ENCODE data around the gene TAS1R2. TPM values are rescaled to one million over a fixed set of nuclear protein-coding genes. Genes with fewer than 3 reads are reported as not detected.
A peak's percentile ranks its signal among the peaks of the same experiment; 100 is the strongest.

TAS1R2 gene
- total and polyA plus RNA-seq, 2 experiments from 2014 or later, result not detected

DNA sequence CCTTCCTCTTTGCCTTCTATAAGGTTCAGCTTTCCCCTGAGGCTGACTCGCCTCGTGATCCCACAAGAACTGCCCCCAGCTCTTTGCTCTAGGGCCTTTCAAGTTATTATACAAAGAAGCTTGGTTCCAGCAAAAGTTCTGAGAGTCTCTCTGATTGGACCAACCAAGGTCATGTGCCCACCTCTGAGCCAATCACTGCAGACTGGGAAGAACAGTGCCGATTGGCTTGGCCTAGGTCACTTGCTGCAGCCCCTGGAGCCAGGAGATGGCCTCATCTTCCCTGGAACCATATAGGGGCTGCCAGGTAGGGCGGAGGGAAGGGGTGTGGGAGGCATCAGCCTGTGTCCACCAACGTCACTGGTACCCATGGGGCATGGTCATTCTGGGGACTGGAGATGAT, 22.8 kb downstream of the TAS1R2 start:
- no peaks in the 10 kb centered on the region; the same call in 1 of the 2 replicates for H3K36me3 ChIP-seq (ENCODE audit: insufficient read depth)
- Mint-ChIP-seq H3K4me1 (no peaks in the 10 kb centered on the region), H3K27ac (no peak overlapping the region), H3K9me3 (no peaks in the 10 kb centered on the region), H3K27me3 (ENCODE audit: insufficient read depth, low read depth, poor library complexity) (peaks cover 6% of the 10 kb centered on the region), H3K36me3 (ENCODE audit: low read depth) (no peaks in the 10 kb centered on the region), H3K4me3 (no peak overlapping the region)
- DNase-seq (ENCODE audit: low spot score) (peak; percentile 27), ATAC-seq (peak; percentile 56)
- H2AFZ ChIP-seq, result 0 out of 2 replicates have a peak overlapping the region, but pooled peaks have one; percentile 32
- H3F3A ChIP-seq (replicated peaks; ENCODE audit: low read depth), result no peaks in the 10 kb centered on the region
- H3K27me3 ChIP-seq (ENCODE audit: insufficient read depth), result no peaks in the 10 kb centered on the region
- H3K79me2 ChIP-seq (replicated peaks; ENCODE audit: insufficient read depth), result no peaks in the 10 kb centered on the region
- TF ChIP-seq REST (IDR thresholded peaks at IDR 0.05; ENCODE audit: unreplicated experiment) (no peak), CREB1 (CRISPR knock-in tag; IDR thresholded peaks at IDR 0.05; ENCODE audit: low read depth) (no peak), POLR2AphosphoS5 (IDR thresholded peaks at IDR 0.05; ENCODE audit: low read depth) (no peak), ZNF462 (CRISPR knock-in tag; IDR thresholded peaks at IDR 0.05) (no peak), JUNB (IDR thresholded peaks at IDR 0.05; ENCODE audit: unreplicated experiment) (no peak), ZNF114 (CRISPR knock-in tag; IDR thresholded peaks at IDR 0.05) (no peak), STAT1 (IDR thresholded peaks at IDR 0.05; ENCODE audit: unreplicated experiment) (no peak), ZNF331 (CRISPR knock-in tag; IDR thresholded peaks at IDR 0.05; ENCODE audit: low read depth) (no peak), EZH2phosphoT487 (IDR thresholded peaks at IDR 0.05; ENCODE audit: unreplicated experiment) (no peak), EZH2 (IDR thresholded peaks at IDR 0.05; ENCODE audit: low read depth, unreplicated experiment) (no peak), NANOG (IDR thresholded peaks at IDR 0.05; ENCODE audit: borderline replicate concordance) (no peak), CTCF (conservative IDR thresholded peaks at IDR 0.05; ENCODE audit: low read depth in 2 of 2) (no peak)
- TF ChIP-seq, protein P1, sequence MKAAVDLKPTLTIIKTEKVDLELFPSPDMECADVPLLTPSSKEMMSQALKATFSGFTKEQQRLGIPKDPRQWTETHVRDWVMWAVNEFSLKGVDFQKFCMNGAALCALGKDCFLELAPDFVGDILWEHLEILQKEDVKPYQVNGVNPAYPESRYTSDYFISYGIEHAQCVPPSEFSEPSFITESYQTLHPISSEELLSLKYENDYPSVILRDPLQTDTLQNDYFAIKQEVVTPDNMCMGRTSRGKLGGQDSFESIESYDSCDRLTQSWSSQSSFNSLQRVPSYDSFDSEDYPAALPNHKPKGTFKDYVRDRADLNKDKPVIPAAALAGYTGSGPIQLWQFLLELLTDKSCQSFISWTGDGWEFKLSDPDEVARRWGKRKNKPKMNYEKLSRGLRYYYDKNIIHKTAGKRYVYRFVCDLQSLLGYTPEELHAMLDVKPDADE (IDR thresholded peaks at IDR 0.05), result no peak
- H3K4me3 ChIP-seq, result no peak overlapping the region
- H3K9me2 ChIP-seq (ENCODE audit: insufficient read depth), result no peaks in the 10 kb centered on the region
- no peaks in the 10 kb centered on the region for H4K20me1 ChIP-seq (replicated peaks; ENCODE audit: insufficient read depth)
- H3K4me1 ChIP-seq (ENCODE audit: insufficient read depth), result no peaks in the 10 kb centered on the region
- H3K27ac ChIP-seq (ENCODE audit: low read depth), result no peak overlapping the region
- no peak overlapping the region for H3K4me2 ChIP-seq

Measured in GM23338 (cell line).